ENCODE data around the gene MOB2. TPM values are rescaled to one million over a fixed set of nuclear protein-coding genes. Genes with fewer than 3 reads are reported as not detected.

Gene MOB2
- total and polyA plus RNA-seq, 9 of the 15 experiments (the other 6 are each of a cell fraction or from before 2014, with no cell fraction given): 0.17 to 36.8 (median 19.2) TPM

DNA sequence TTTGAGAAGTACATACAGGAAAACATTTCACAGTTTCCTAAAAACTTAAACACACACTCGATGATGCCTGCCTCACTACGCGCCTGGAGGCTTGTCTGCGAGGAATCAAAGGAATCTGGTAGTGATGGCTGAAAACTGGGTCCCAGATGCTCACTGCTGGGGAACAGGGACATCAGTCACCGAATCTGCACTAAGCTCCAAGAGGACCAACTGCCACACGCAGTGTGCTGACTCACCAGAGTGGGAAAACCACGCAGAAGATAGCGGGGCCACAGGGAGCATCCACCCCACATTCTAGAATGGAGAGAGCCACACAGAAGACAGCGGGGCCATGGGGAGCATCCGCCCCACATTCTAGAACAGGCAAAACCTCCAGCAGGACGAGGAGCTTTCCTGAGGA lies 24.3 kb upstream of the MOB2 start (continued):
- TF ChIP-seq, protein P1, sequence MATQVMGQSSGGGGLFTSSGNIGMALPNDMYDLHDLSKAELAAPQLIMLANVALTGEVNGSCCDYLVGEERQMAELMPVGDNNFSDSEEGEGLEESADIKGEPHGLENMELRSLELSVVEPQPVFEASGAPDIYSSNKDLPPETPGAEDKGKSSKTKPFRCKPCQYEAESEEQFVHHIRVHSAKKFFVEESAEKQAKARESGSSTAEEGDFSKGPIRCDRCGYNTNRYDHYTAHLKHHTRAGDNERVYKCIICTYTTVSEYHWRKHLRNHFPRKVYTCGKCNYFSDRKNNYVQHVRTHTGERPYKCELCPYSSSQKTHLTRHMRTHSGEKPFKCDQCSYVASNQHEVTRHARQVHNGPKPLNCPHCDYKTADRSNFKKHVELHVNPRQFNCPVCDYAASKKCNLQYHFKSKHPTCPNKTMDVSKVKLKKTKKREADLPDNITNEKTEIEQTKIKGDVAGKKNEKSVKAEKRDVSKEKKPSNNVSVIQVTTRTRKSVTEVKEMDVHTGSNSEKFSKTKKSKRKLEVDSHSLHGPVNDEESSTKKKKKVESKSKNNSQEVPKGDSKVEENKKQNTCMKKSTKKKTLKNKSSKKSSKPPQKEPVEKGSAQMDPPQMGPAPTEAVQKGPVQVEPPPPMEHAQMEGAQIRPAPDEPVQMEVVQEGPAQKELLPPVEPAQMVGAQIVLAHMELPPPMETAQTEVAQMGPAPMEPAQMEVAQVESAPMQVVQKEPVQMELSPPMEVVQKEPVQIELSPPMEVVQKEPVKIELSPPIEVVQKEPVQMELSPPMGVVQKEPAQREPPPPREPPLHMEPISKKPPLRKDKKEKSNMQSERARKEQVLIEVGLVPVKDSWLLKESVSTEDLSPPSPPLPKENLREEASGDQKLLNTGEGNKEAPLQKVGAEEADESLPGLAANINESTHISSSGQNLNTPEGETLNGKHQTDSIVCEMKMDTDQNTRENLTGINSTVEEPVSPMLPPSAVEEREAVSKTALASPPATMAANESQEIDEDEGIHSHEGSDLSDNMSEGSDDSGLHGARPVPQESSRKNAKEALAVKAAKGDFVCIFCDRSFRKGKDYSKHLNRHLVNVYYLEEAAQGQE (IDR thresholded peaks at IDR 0.05; ENCODE audit: borderline replicate concordance): no peak
- TF ChIP-seq, protein P1 (CRISPR knock-in tag; IDR thresholded peaks at IDR 0.05; ENCODE audit: low read depth): no peak
- TF ChIP-seq, protein P2, sequence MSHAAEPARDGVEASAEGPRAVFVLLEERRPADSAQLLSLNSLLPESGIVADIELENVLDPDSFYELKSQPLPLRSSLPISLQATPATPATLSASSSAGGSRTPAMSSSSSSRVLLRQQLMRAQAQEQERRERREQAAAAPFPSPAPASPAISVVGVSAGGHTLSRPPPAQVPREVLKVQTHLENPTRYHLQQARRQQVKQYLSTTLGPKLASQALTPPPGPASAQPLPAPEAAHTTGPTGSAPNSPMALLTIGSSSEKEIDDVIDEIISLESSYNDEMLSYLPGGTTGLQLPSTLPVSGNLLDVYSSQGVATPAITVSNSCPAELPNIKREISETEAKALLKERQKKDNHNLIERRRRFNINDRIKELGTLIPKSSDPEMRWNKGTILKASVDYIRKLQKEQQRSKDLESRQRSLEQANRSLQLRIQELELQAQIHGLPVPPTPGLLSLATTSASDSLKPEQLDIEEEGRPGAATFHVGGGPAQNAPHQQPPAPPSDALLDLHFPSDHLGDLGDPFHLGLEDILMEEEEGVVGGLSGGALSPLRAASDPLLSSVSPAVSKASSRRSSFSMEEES (CRISPR knock-in tag; IDR thresholded peaks at IDR 0.05): no peak
- TF ChIP-seq NCOR1 (IDR thresholded peaks at IDR 0.05) (no peak), SPI1 (IDR thresholded peaks at IDR 0.05; ENCODE audit: borderline replicate concordance, low read depth, low read length) (no peak), BHLHE40 (IDR thresholded peaks at IDR 0.05; ENCODE audit: low read length) (no peak), ZNF764 (CRISPR knock-in tag; IDR thresholded peaks at IDR 0.05; ENCODE audit: low read depth) (no peak), MECOM (CRISPR knock-in tag; IDR thresholded peaks at IDR 0.05) (no peak), ZNF75A (CRISPR knock-in tag; IDR thresholded peaks at IDR 0.05) (0 out of 2 replicates have a peak, but pooled peaks have one; percentile 14), STAT5B (CRISPR knock-in tag; IDR thresholded peaks at IDR 0.05) (no peak), NFE2 (IDR thresholded peaks at IDR 0.05; ENCODE audit: low read depth) (0 out of 2 replicates have a peak, but pooled peaks have one; percentile 17), PTRF (tag; IDR thresholded peaks at IDR 0.05) (no peak), RAD51 (IDR thresholded peaks at IDR 0.05; ENCODE audit: borderline replicate concordance, low read depth) (no peak)
- TF ChIP-seq, protein P3, sequence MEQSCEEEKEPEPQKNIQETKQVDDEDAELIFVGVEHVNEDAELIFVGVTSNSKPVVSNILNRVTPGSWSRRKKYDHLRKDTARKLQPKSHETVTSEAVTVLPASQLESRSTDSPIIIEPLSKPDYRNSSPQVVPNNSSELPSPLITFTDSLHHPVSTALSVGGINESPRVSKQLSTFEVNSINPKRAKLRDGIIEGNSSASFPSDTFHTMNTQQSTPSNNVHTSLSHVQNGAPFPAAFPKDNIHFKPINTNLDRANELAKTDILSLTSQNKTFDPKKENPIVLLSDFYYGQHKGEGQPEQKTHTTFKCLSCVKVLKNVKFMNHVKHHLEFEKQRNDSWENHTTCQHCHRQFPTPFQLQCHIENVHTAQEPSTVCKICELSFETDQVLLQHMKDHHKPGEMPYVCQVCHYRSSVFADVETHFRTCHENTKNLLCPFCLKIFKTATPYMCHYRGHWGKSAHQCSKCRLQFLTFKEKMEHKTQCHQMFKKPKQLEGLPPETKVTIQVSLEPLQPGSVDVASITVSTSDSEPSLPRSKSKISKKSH (CRISPR knock-in tag; IDR thresholded peaks at IDR 0.05): no peak
